Activated CD8-positive, alpha-beta T cell treated with anti-CD3 and anti-CD28 coated beads for 36 hours (primary cell): ENCODE measurements around the gene APBB2. TPM values are rescaled to one million over a fixed set of nuclear protein-coding genes. Genes with fewer than 3 reads are reported as not detected.

Experiments used
- ATAC-seq: fragments of 200-7000 bp; cut with Tn5 transposase; one replicate; pipeline ENCODE4 v1.10.0; 2021; ENCODE audit warnings: mild to moderate bottlenecking, moderate library complexity
- CTCF ChIA-PET: fragments of 350-600 bp; sonication (Branson Sonifier 250); formaldehyde crosslinking; loops from one replicate; lab custom pipeline; 2021; ENCODE audit warnings: antibody characterized with exemption; lab: Charles Lee
- POLR2A ChIA-PET: fragments of 350-600 bp; sonication (Branson Sonifier 250); formaldehyde crosslinking; loops from one replicate; lab custom pipeline; 2021; ENCODE audit warnings: antibody characterized with exemption; lab: Charles Lee
- DNase-seq: peaks from one replicate; pipeline ENCODE4 v3.0.0-alpha.2; 2020
- H3K27ac Mint-ChIP-seq: one replicate; pipeline ENCODE4 v1.8.0; 2021; ENCODE audit warnings: mild to moderate bottlenecking, mixed read lengths
- H3K27me3 Mint-ChIP-seq: one replicate; pipeline ENCODE4 v1.8.0; 2021; ENCODE audit warnings: mixed read lengths
- H3K36me3 Mint-ChIP-seq: one replicate; pipeline ENCODE4 v1.8.0; 2021; ENCODE audit warnings: low read depth, mixed read lengths
- H3K4me1 Mint-ChIP-seq: one replicate; pipeline ENCODE4 v1.8.0; 2021; ENCODE audit warnings: low read depth, mixed read lengths
- H3K4me3 Mint-ChIP-seq: one replicate; pipeline ENCODE4 v1.8.0; 2021; ENCODE audit warnings: mild to moderate bottlenecking, moderate library complexity, mixed read lengths
- H3K9me3 Mint-ChIP-seq: one replicate; pipeline ENCODE4 v1.8.0; 2021; ENCODE audit warnings: mixed read lengths
- intact Hi-C: fragments of 100-400 bp; cut with micrococcal nuclease; formaldehyde crosslinking; loops from one replicate; pipeline ENCODE4 v1.10.0; 2022
- total RNA-seq, 2 experiments: library from RNA; stranded (reverse); gene quantifications; one replicate each; pipeline ENCODE4 v1.2.3, GENCODE V29; 2021
- TF ChIP-seq, protein P1 (sequence below): fragments of 200-600 bp; IDR thresholded peaks from one replicate; pipeline ENCODE4 v1.8.0; 2022; ENCODE audit warnings: antibody characterized with exemption, mild to moderate bottlenecking

APBB2 gene
- total RNA-seq, 2 experiments from 2014 or later, result 0.89 to 2.3 TPM

DNA sequence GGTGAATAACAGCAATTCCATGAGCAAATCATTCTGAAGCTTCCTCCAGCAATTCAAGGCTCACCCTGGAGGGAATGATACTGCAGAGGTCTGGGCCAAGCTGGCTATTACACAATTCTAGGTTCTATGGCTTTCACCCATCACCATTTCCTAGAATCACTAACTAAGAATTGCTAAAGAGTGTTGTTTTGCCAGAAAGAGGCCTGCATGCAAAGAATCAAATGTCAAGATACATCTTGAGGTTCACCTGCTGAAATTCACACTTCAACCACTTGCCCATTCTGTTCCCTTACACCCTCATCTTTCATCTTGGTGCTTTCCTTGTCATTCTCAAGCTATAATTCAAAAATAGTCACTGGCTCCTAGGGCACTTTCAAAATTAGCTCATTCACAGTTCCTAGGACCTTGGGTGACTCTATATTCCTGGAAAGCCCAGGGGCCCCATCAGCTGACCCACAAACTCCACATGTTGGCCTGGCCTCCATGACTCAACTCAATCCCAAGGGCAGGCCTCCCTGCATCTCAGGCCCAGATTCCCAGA is 7.0 kb downstream of the APBB2 start:
- Mint-ChIP-seq H3K4me3 (no peak overlapping the region), H3K4me1 (peaks cover 4% of the 10 kb centered on the region), H3K27ac (no peak overlapping the region), H3K27me3 (peaks cover 13% of the 10 kb centered on the region), H3K9me3 (peaks cover 1% of the 10 kb centered on the region), H3K36me3 (no peaks in the 10 kb centered on the region)
- peak; percentile 23 for DNase-seq
- TF ChIP-seq, protein P1, sequence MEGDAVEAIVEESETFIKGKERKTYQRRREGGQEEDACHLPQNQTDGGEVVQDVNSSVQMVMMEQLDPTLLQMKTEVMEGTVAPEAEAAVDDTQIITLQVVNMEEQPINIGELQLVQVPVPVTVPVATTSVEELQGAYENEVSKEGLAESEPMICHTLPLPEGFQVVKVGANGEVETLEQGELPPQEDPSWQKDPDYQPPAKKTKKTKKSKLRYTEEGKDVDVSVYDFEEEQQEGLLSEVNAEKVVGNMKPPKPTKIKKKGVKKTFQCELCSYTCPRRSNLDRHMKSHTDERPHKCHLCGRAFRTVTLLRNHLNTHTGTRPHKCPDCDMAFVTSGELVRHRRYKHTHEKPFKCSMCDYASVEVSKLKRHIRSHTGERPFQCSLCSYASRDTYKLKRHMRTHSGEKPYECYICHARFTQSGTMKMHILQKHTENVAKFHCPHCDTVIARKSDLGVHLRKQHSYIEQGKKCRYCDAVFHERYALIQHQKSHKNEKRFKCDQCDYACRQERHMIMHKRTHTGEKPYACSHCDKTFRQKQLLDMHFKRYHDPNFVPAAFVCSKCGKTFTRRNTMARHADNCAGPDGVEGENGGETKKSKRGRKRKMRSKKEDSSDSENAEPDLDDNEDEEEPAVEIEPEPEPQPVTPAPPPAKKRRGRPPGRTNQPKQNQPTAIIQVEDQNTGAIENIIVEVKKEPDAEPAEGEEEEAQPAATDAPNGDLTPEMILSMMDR, result no peak
- intact Hi-C loops, result no loop called here
- CTCF ChIA-PET, result no interaction called here
- ATAC-seq, result peak; percentile 87
- POLR2A ChIA-PET, result no interaction called here

DNA sequence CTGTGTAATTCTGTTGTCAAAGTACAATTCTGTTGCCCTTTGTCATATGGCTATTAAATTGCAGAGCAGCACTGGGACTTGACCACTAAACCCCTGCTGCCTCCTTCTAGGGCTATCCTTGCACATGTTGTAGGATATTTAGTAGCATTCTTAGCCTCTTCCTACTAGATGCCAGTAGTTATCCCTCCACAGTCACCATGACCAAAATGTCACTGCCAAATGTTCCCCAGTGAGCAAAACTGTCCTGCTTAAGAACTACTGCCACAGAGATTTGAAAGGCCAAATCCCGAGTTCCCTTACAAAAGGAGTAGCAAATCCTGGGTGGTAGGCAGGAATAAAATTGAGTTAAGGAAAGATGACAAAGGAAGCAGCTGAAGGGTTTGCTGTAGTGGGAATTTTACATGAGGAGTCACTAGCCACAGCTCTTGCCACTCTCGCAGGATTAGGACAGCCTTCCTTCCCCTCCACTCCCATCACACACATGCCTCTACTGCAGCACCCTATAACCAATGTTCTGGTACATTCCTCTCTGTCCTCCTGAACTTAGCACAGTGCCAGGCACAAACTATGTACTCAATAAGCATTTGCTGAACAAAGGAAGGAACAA is 8.4 kb downstream of the APBB2 start:
- Mint-ChIP-seq H3K4me1 (peaks cover 4% of the 10 kb centered on the region), H3K9me3 (peaks cover 1% of the 10 kb centered on the region), H3K27me3 (peaks cover 17% of the 10 kb centered on the region), H3K27ac (no peak overlapping the region), H3K36me3 (no peaks in the 10 kb centered on the region), H3K4me3 (no peak overlapping the region)
- intact Hi-C loops, result no loop called here
- DNase-seq (no peak), ATAC-seq (no peak)
- POLR2A ChIA-PET, result no interaction called here
- TF ChIP-seq, protein P1, result no peak
- CTCF ChIA-PET, result interaction anchor here (1.1 kb wide), 1 partner anchor 8 kb away, joined by 6 read pairs; the partner anchor contains the start of gene APBB2

DNA sequence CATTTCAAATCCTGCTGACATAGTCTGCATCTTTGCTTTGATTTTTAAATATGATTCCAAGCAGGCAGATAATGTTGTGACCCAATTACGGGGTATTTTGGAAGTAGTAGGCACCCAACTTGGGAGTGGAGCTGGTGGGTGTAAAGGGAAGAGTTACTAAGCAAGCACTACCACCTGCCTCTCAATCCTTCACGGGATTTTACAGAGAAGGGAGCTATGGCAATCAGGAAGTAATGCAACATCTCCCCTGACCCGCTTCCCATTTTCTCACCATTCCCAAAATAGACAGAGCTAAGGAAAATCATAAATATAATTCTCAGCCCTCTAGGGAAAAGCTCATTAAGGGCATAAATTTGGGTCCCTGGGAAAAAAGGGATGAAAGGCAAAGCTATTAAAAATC is 9.2 kb downstream of the APBB2 start:
- ChIA-PET CTCF (interaction anchor here (0.7 to 1.1 kb wide), 2 partner anchors 9 to 29 kb away, joined by 3 to 6 read pairs; partner anchors contain the start of gene APBB2), POLR2A (no interaction called here)
- peaks cover 21% of the 10 kb centered on the region for H3K27me3 Mint-ChIP-seq
- TF ChIP-seq, protein P1, result no peak
- no peaks in the 10 kb centered on the region for H3K36me3 Mint-ChIP-seq
- no peak for DNase-seq
- no peak overlapping the region for H3K4me3 Mint-ChIP-seq
- H3K27ac Mint-ChIP-seq, result no peak overlapping the region
- no peak for ATAC-seq
- H3K9me3 Mint-ChIP-seq, result peaks cover 1% of the 10 kb centered on the region
- intact Hi-C loops, result no loop called here
- H3K4me1 Mint-ChIP-seq, result peaks cover 4% of the 10 kb centered on the region

DNA sequence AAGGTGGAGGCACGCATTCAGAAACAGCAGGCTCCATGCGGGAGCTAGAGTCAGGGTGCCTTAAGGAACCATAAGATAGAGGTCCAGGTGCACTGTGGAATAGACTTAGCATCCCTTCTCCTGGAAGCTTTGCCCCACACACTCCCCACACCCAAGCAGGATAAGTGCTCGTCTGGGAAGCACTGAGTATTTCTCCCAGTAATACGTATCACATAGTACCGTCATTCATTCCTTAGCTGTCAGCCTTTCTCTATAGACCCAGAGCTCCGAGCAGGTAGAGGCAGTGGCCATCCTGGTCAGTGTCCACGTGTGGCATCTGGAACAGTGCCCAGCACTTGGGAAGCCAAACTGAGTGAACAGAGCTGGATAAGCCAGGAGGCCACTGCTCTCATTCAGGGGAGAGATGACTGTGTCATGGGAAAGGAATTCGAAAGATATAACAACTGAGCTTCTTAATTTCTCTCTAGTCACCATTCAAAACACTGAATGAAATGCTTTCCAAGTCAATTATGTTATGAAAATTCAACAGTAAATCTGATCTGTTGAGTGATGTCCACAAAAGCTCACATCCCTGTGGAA is 9.9 kb downstream of the APBB2 start:
- Mint-ChIP-seq H3K36me3 (no peaks in the 10 kb centered on the region), H3K4me3 (no peak overlapping the region), H3K27me3 (peaks cover 23% of the 10 kb centered on the region), H3K9me3 (peaks cover 1% of the 10 kb centered on the region), H3K4me1 (peaks cover 4% of the 10 kb centered on the region), H3K27ac (no peak overlapping the region)
- intact Hi-C loops, result no loop called here
- DNase-seq, result no peak
- TF ChIP-seq, protein P1, result no peak
- POLR2A ChIA-PET, result no interaction called here
- CTCF ChIA-PET, result interaction anchor here (1.1 to 1.2 kb wide), 1 partner anchor 10 kb away, joined by 3 to 6 read pairs; the partner anchor contains the start of gene APBB2
- ATAC-seq, result no peak

DNA sequence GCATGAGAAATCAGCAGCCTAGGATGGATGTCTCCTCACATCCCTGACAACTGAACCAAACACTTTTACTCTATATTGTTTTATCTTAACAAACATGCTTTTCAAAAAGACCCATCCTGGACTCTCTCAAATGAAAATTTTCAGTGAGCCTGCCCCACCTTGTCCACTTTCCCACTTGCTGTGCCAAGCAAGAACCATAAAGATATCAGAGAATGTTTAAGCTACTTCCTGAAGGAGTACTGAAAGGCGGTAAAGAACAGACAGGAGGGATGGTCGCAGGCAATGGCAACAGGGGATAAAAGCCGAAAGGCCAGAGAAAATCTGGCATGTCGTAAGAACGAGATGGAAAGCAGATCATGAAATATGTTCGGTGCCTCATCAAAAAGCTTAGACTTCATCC is 10.5 kb downstream of the APBB2 start:
- H3K4me3 Mint-ChIP-seq, result no peak overlapping the region
- H3K27me3 Mint-ChIP-seq, result peaks cover 19% of the 10 kb centered on the region
- TF ChIP-seq, protein P1, result no peak
- DNase-seq, result no peak
- H3K27ac Mint-ChIP-seq, result no peak overlapping the region
- intact Hi-C loops, result no loop called here
- no peak for ATAC-seq
- no peaks in the 10 kb centered on the region for H3K36me3 Mint-ChIP-seq
- peaks cover 4% of the 10 kb centered on the region for H3K4me1 Mint-ChIP-seq
- CTCF ChIA-PET, result interaction anchor here (1.2 kb wide), 1 partner anchor 10 kb away, joined by 3 read pairs; the partner anchor contains the start of gene APBB2
- POLR2A ChIA-PET, result no interaction called here
- peaks cover 1% of the 10 kb centered on the region for H3K9me3 Mint-ChIP-seq
